NCI-H446 (cell line): Measurements from ENCODE around the gene TNNT2.

Source experiments
- DNase-seq, 2 experiments: peaks; one replicate each; lab custom pipeline; 2025; lab: John Stamatoyannopoulos, UW

The TNNT2 gene

GRCh38 chr1:201313086-201313485 is 64.4 kb downstream of the TNNT2 start:
- DNase-seq: no peak

- DNase-seq: no peak
Measured at GRCh38 chr1:201312298-201312697, 65.2 kb downstream of the TNNT2 start.

- no peak for DNase-seq
Measured at GRCh38 chr1:201311356-201312011, 66.0 kb downstream of the TNNT2 start.

GRCh38 chr1:201310986-201311355 is 66.5 kb downstream of the TNNT2 start:
- DNase-seq: peak; percentile 84 to 93

- DNase-seq: peak in 1 of 2 experiments; percentile 52
Measured at GRCh38 chr1:201310251-201310985, 67.1 kb downstream of the TNNT2 start.

GRCh38 chr1:201309416-201309815 is 68.1 kb downstream of the TNNT2 start:
- no peak for DNase-seq
